WERI-Rb-1 (cell line): ENCODE measurements around the gene PTPRH.
"Not testable (repeated sequence)": the region's sequence is repeated elsewhere in the genome, so short reads cannot be mapped to it uniquely, and the experiment has no call there.

Source experiments
- DNase-seq: peaks from one replicate; pipeline ENCODE4 v3.0.0-alpha.2; 2020
- H3K27ac ChIP-seq: fragments of 250-450 bp; sonication (Bioruptor Pico); 2 replicates; pipeline ENCODE4 v1.5.1; 2020; ENCODE audit warnings: mild to moderate bottlenecking, moderate library complexity
- H3K27me3 ChIP-seq: fragments of 250-450 bp; sonication (Bioruptor Pico); 2 replicates; pipeline ENCODE4 v1.5.1; 2021; ENCODE audit warnings: mild to moderate bottlenecking, low read depth, moderate library complexity; ENCODE audit not compliant: insufficient read depth, severe bottlenecking
- H3K36me3 ChIP-seq: fragments of 250-450 bp; sonication (Bioruptor Pico); 2 replicates; pipeline ENCODE4 v1.5.1; 2020; ENCODE audit warnings: mild to moderate bottlenecking, moderate library complexity
- H3K4me3 ChIP-seq: 2 replicates; pipeline ENCODE4 v1.5.1; 2011; ENCODE audit warnings: low read depth, mild to moderate bottlenecking, control low read depth, low read length
- H3K9me3 ChIP-seq: fragments of 250-450 bp; sonication (Bioruptor Pico); 2 replicates; pipeline ENCODE4 v1.5.1; 2021; ENCODE audit warnings: mild to moderate bottlenecking, moderate library complexity; ENCODE audit not compliant: severe bottlenecking
- TF ChIP-seq, protein P1 (sequence below): IDR thresholded peaks from 2 replicates; pipeline ENCODE4 v1.5.1; 2011; ENCODE audit warnings: low read depth, mild to moderate bottlenecking, control low read depth, inconsistent platforms, low read length

Gene PTPRH

DNA sequence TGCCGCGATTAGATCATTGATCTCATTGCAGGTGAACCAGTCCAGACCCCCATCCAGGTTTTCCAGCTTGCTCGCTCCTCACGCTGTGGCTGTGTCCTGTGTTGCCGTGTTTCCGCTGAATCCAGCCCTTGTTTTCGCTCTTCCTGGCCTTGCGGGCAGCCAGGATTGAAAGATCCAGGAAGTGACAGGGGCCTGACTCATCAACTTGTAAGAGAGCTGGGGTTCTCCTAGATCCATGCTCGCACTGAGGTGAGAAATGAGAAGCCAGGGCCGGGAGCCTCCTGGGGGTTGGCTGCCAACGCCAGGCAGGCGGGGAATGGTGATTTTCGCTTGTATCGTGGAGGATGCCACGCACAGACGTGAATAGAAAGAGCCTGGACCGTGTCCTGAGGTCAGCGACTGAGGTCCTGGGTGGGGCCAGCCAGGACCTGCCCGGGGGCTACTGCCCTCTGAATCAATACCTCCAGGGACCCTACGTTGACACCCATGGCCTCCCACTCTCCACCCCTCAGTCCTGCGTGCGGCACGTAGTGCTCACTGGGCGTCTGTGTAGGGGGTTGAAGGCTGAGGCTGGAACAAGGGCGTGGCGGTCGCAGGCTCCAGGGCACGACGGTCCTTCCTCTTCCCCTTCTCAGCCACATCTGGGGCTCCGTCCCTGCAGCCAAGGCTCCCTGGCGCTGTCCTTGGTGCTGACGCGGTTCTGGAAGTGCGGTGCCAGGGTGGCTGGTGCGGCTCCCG, 7.3 kb upstream of the PTPRH start:
- peak; percentile 94 for DNase-seq
- peak overlapping the region; percentile 69 for H3K4me3 ChIP-seq

DNA sequence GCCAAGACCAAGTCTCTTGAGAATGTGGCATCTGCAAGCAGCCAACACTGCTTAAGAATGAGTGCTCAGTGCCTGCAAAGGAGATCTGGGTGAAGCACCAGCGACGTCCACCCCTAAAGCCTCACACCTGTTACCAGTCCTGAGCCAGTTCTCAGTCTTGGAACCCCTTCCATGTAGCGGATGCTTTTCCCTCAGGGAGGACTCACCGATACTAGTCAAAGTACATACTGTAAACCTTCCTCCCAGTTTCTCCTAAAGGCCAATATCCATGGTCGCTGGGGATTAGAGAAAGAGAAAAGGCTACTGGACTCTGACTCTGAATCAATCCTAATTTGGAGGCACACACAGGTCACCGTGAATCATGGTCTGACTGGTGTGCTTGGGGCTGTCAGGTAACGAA, 4.2 kb upstream of the PTPRH start:
- Histone ChIP-seq H3K27me3 (no peaks in the 10 kb centered on the region), H3K36me3 (no peaks in the 10 kb centered on the region), H3K4me3 (no peak overlapping the region), H3K27ac (no peak overlapping the region), H3K9me3 (peaks cover 22% of the 10 kb centered on the region)
- DNase-seq, result no peak
- TF ChIP-seq, protein P1, sequence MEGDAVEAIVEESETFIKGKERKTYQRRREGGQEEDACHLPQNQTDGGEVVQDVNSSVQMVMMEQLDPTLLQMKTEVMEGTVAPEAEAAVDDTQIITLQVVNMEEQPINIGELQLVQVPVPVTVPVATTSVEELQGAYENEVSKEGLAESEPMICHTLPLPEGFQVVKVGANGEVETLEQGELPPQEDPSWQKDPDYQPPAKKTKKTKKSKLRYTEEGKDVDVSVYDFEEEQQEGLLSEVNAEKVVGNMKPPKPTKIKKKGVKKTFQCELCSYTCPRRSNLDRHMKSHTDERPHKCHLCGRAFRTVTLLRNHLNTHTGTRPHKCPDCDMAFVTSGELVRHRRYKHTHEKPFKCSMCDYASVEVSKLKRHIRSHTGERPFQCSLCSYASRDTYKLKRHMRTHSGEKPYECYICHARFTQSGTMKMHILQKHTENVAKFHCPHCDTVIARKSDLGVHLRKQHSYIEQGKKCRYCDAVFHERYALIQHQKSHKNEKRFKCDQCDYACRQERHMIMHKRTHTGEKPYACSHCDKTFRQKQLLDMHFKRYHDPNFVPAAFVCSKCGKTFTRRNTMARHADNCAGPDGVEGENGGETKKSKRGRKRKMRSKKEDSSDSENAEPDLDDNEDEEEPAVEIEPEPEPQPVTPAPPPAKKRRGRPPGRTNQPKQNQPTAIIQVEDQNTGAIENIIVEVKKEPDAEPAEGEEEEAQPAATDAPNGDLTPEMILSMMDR, result no peak

More for the DNA sequence above, 7.3 kb upstream of the PTPRH start:
- TF ChIP-seq, protein P1, result no peak
- H3K9me3 ChIP-seq, result peaks cover 28% of the 10 kb centered on the region
- peaks cover 5% of the 10 kb centered on the region; the same call in 1 of the 2 replicates for H3K36me3 ChIP-seq
- no peaks in the 10 kb centered on the region for H3K27me3 ChIP-seq
- H3K27ac ChIP-seq, result peak overlapping the region; percentile 91

GRCh38 chr19:55212447-55212846, 3.1 kb upstream of the PTPRH start:
- TF ChIP-seq, protein P1, result peak; percentile 20; the same call in 1 of the 2 replicates
- peaks cover 22% of the 10 kb centered on the region for H3K9me3 ChIP-seq
- H3K27ac ChIP-seq, result no peak overlapping the region
- H3K4me3 ChIP-seq, result no peak overlapping the region
- no peak for DNase-seq
- no peaks in the 10 kb centered on the region for H3K27me3 ChIP-seq
- H3K36me3 ChIP-seq, result no peaks in the 10 kb centered on the region

- DNase-seq, result no peak
- H3K27ac ChIP-seq, result no peak overlapping the region
- H3K4me3 ChIP-seq, result no peak overlapping the region
- no peaks in the 10 kb centered on the region for H3K36me3 ChIP-seq
- H3K9me3 ChIP-seq, result peaks cover 12% of the 10 kb centered on the region
- TF ChIP-seq, protein P1, result no peak
- no peaks in the 10 kb centered on the region for H3K27me3 ChIP-seq
Observed at GRCh38 chr19:55209693-55210472, 582 bp upstream of the PTPRH start.

DNA sequence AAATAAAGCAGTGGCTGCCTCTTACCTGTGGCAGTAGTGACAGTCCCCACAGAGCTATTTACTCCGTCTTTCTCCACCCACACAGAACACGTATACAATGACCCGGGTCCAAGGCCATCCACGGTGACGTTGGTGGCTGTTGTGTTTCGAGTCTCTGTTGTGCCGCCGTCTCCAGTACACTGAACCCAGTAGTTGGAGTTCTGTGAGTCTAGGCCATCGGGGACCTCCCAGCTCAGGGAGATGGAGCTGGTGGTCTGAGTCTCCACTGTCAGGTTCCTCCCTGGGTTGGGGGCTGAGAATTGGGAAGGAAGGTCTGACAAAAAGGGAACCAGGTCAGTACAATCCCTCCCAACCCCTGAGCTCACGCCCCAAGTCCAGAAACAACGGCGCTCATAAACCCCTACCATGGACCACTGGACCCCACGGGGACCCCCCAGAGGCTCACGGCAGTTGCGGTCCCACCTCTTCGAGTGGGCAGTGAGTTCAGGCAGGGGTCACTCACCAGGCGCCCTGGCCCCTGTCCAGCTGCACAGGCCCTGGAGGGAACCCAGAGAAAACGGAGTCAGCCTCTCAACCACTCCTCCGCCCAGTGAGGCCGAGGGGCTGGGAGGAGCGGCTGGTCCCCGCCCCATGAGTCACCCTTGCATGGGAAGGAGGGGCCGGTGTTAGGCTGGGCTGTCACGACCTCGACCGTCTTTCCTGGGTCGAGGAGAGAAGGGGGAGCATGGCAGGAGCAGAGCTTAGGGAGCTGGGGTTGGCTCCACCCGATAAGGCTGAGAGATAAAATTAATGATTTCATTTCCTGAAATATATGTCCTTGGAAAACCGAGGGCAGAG, 2.4 kb downstream of the PTPRH start:
- no peaks in the 10 kb centered on the region for H3K27me3 ChIP-seq
- H3K36me3 ChIP-seq, result no peaks in the 10 kb centered on the region
- TF ChIP-seq, protein P1, result no peak
- peak overlapping the region; percentile 16; the same call in 1 of the 2 replicates for H3K27ac ChIP-seq
- DNase-seq, result peak; percentile 79
- no peak overlapping the region for H3K4me3 ChIP-seq
- no peaks in the 10 kb centered on the region for H3K9me3 ChIP-seq

- H3K9me3 ChIP-seq, H3K36me3 ChIP-seq, H3K27me3 ChIP-seq, DNase-seq, H3K27ac ChIP-seq, H3K4me3 ChIP-seq: not testable (repeated sequence)
Observed at GRCh38 chr19:55202199-55202598, 7.1 kb downstream of the PTPRH start.
